ENCODE measurements around the gene PPHLN1. TPM values are rescaled to one million over a fixed set of nuclear protein-coding genes. Genes with fewer than 3 reads are reported as not detected.
"Not testable (repeated sequence)": the region's sequence is repeated elsewhere in the genome, so short reads cannot be mapped to it uniquely, and the experiment has no call there.

The PPHLN1 gene
- total RNA-seq, 1 donor from 2014 or later: 96.4 TPM

GRCh38 chr12:42361909-42362646 lies 36.1 kb downstream of the PPHLN1 start:
- H3K9me3 Mint-ChIP-seq: no peaks in the 10 kb centered on the region
- peaks cover 40% of the 10 kb centered on the region for H3K36me3 Mint-ChIP-seq (ENCODE audit: low read depth)
- intact Hi-C loops (cut with micrococcal nuclease): loop anchor here (1.0 to 5.0 kb wide), 2 partner anchors 35 to 62 kb away; partner anchors contain the start of genes PPHLN1 and ZCRB1
- H3K27ac Mint-ChIP-seq: peak overlapping the region; percentile 29
- no peak for DNase-seq (ENCODE audit: low spot score)
- H3K4me3 Mint-ChIP-seq (ENCODE audit: low read depth): no peak overlapping the region
- peaks cover 24% of the 10 kb centered on the region for H3K4me1 Mint-ChIP-seq (ENCODE audit: low read depth)
- no peaks in the 10 kb centered on the region for H3K27me3 Mint-ChIP-seq (ENCODE audit: low read depth)

GRCh38 chr12:42362647-42363260 lies 36.8 kb downstream of the PPHLN1 start:
- Mint-ChIP-seq H3K36me3 (ENCODE audit: low read depth) (peaks cover 35% of the 10 kb centered on the region), H3K4me1 (ENCODE audit: low read depth) (peaks cover 24% of the 10 kb centered on the region), H3K27ac (no peak overlapping the region), H3K4me3 (ENCODE audit: low read depth) (no peak overlapping the region), H3K9me3 (no peaks in the 10 kb centered on the region), H3K27me3 (ENCODE audit: low read depth) (no peaks in the 10 kb centered on the region)
- no peak for DNase-seq (ENCODE audit: low spot score)
- intact Hi-C loops (cut with micrococcal nuclease): loop anchor here (5.0 kb wide), 1 partner anchor 35 kb away; the partner anchor contains the start of genes PPHLN1 and ZCRB1

GRCh38 chr12:42364692-42365091 lies 38.7 kb downstream of the PPHLN1 start:
- H3K9me3 Mint-ChIP-seq: no peaks in the 10 kb centered on the region
- DNase-seq (ENCODE audit: low spot score): no peak
- H3K27ac Mint-ChIP-seq: no peak overlapping the region
- peaks cover 29% of the 10 kb centered on the region for H3K36me3 Mint-ChIP-seq (ENCODE audit: low read depth)
- intact Hi-C loops (cut with micrococcal nuclease): loop anchor here (5.0 kb wide), 1 partner anchor 37 kb away; the partner anchor contains the start of genes PPHLN1 and ZCRB1
- H3K4me3 Mint-ChIP-seq (ENCODE audit: low read depth): no peak overlapping the region
- peaks cover 21% of the 10 kb centered on the region for H3K4me1 Mint-ChIP-seq (ENCODE audit: low read depth)
- H3K27me3 Mint-ChIP-seq (ENCODE audit: low read depth): no peaks in the 10 kb centered on the region

GRCh38 chr12:42365486-42365885 lies 39.5 kb downstream of the PPHLN1 start:
- intact Hi-C loops (cut with micrococcal nuclease): no loop called here
- Mint-ChIP-seq H3K27ac (no peak overlapping the region), H3K36me3 (ENCODE audit: low read depth) (peaks cover 25% of the 10 kb centered on the region), H3K9me3 (no peaks in the 10 kb centered on the region), H3K4me1 (ENCODE audit: low read depth) (peaks cover 17% of the 10 kb centered on the region), H3K4me3 (ENCODE audit: low read depth) (no peak overlapping the region), H3K27me3 (ENCODE audit: low read depth) (no peaks in the 10 kb centered on the region)
- DNase-seq (ENCODE audit: low spot score): no peak

GRCh38 chr12:42370013-42370412 lies 44.0 kb downstream of the PPHLN1 start:
- Mint-ChIP-seq H3K27me3 (ENCODE audit: low read depth) (no peaks in the 10 kb centered on the region), H3K27ac (no peak overlapping the region), H3K9me3 (no peaks in the 10 kb centered on the region), H3K4me1 (ENCODE audit: low read depth) (peaks cover 1% of the 10 kb centered on the region), H3K36me3 (ENCODE audit: low read depth) (peaks cover 9% of the 10 kb centered on the region), H3K4me3 (ENCODE audit: low read depth) (no peak overlapping the region)
- intact Hi-C loops (cut with micrococcal nuclease): no loop called here
- no peak for DNase-seq (ENCODE audit: low spot score)

GRCh38 chr12:42372154-42372791 lies 46.3 kb downstream of the PPHLN1 start:
- intact Hi-C loops (cut with micrococcal nuclease): no loop called here
- no peak for DNase-seq (ENCODE audit: low spot score)
- no peak overlapping the region for H3K27ac Mint-ChIP-seq
- H3K27me3 Mint-ChIP-seq (ENCODE audit: low read depth): no peaks in the 10 kb centered on the region
- no peaks in the 10 kb centered on the region for H3K9me3 Mint-ChIP-seq
- H3K36me3 Mint-ChIP-seq (ENCODE audit: low read depth): peaks cover 18% of the 10 kb centered on the region
- H3K4me3 Mint-ChIP-seq (ENCODE audit: low read depth): no peak overlapping the region
- H3K4me1 Mint-ChIP-seq (ENCODE audit: low read depth): no peaks in the 10 kb centered on the region

GRCh38 chr12:42373669-42374068 lies 47.7 kb downstream of the PPHLN1 start:
- Mint-ChIP-seq H3K36me3 (ENCODE audit: low read depth) (peaks cover 23% of the 10 kb centered on the region), H3K4me3 (ENCODE audit: low read depth) (no peak overlapping the region), H3K9me3 (no peaks in the 10 kb centered on the region), H3K27ac (no peak overlapping the region), H3K4me1 (ENCODE audit: low read depth) (no peaks in the 10 kb centered on the region), H3K27me3 (ENCODE audit: low read depth) (no peaks in the 10 kb centered on the region)
- DNase-seq (ENCODE audit: low spot score): no peak
- intact Hi-C loops (cut with micrococcal nuclease): no loop called here

GRCh38 chr12:42380733-42381132 lies 54.8 kb downstream of the PPHLN1 start:
- H3K4me1 Mint-ChIP-seq (ENCODE audit: low read depth): peaks cover 14% of the 10 kb centered on the region
- H3K9me3 Mint-ChIP-seq: no peaks in the 10 kb centered on the region
- H3K27ac Mint-ChIP-seq: no peak overlapping the region
- intact Hi-C loops (cut with micrococcal nuclease): no loop called here
- H3K36me3 Mint-ChIP-seq (ENCODE audit: low read depth): peaks cover 52% of the 10 kb centered on the region
- H3K27me3 Mint-ChIP-seq (ENCODE audit: low read depth): no peaks in the 10 kb centered on the region
- H3K4me3 Mint-ChIP-seq (ENCODE audit: low read depth): no peak overlapping the region
- no peak for DNase-seq (ENCODE audit: low spot score)

GRCh38 chr12:42382013-42382696 lies 56.2 kb downstream of the PPHLN1 start:
- intact Hi-C loops (cut with micrococcal nuclease): no loop called here
- DNase-seq (ENCODE audit: low spot score): no peak
- Mint-ChIP-seq H3K9me3 (no peaks in the 10 kb centered on the region), H3K36me3 (ENCODE audit: low read depth) (peaks cover 43% of the 10 kb centered on the region), H3K27ac (no peak overlapping the region), H3K4me3 (ENCODE audit: low read depth) (no peak overlapping the region), H3K4me1 (ENCODE audit: low read depth) (peaks cover 14% of the 10 kb centered on the region), H3K27me3 (ENCODE audit: low read depth) (no peaks in the 10 kb centered on the region)

- Mint-ChIP-seq H3K27ac (no peak overlapping the region), H3K36me3 (ENCODE audit: low read depth) (peaks cover 54% of the 10 kb centered on the region), H3K4me1 (ENCODE audit: low read depth) (peaks cover 14% of the 10 kb centered on the region), H3K9me3 (no peaks in the 10 kb centered on the region), H3K4me3 (ENCODE audit: low read depth) (no peak overlapping the region), H3K27me3 (ENCODE audit: low read depth) (no peaks in the 10 kb centered on the region)
- intact Hi-C loops (cut with micrococcal nuclease): no loop called here
- no peak for DNase-seq (ENCODE audit: low spot score)
These were observed 59.4 kb downstream of the PPHLN1 start for GRCh38 chr12:42385326-42385841.

- Mint-ChIP-seq H3K36me3 (ENCODE audit: low read depth) (peaks cover 57% of the 10 kb centered on the region), H3K4me3 (ENCODE audit: low read depth) (no peak overlapping the region), H3K27me3 (ENCODE audit: low read depth) (no peaks in the 10 kb centered on the region), H3K27ac (no peak overlapping the region), H3K9me3 (no peaks in the 10 kb centered on the region), H3K4me1 (ENCODE audit: low read depth) (peaks cover 11% of the 10 kb centered on the region)
- intact Hi-C loops (cut with micrococcal nuclease): no loop called here
- DNase-seq (ENCODE audit: low spot score): no peak
These were observed 60.3 kb downstream of the PPHLN1 start for GRCh38 chr12:42386308-42386707.

GRCh38 chr12:42388086-42388485 lies 62.1 kb downstream of the PPHLN1 start:
- H3K9me3 Mint-ChIP-seq; intact Hi-C loops (cut with micrococcal nuclease); H3K4me3 Mint-ChIP-seq (ENCODE audit: low read depth); H3K27ac Mint-ChIP-seq; H3K4me1 Mint-ChIP-seq (ENCODE audit: low read depth); DNase-seq (ENCODE audit: low spot score); H3K27me3 Mint-ChIP-seq (ENCODE audit: low read depth): not testable (repeated sequence)
- H3K36me3 Mint-ChIP-seq (ENCODE audit: low read depth): peaks cover 42% of the 10 kb centered on the region
